HepG2 (cell line): ENCODE results near the gene MAPK1. TPM values are rescaled to one million over a fixed set of nuclear protein-coding genes. Genes with fewer than 3 reads are reported as not detected.

Experiments used
- ATRX ChIP-seq: sonication (generic); formaldehyde crosslinking; IDR thresholded peaks from 2 replicates; pipeline ENCODE4 v1.4.0; 2020; ENCODE audit warnings: missing genetic modification reagents, borderline replicate concordance
- BHLHE40 ChIP-seq: IDR thresholded peaks from 2 replicates; pipeline ENCODE4 v1.6.1; 2011; ENCODE audit warnings: low read length, improper control_type of control experiment
- DPF2 ChIP-seq: sonication (generic); formaldehyde crosslinking; IDR thresholded peaks from 2 replicates; pipeline ENCODE4 v1.4.0; 2020; ENCODE audit warnings: mild to moderate bottlenecking, low read depth, missing genetic modification reagents, borderline replicate concordance
- FOXK1 ChIP-seq: sonication (generic); formaldehyde crosslinking; IDR thresholded peaks from 2 replicates; pipeline ENCODE4 v1.4.0; 2020; ENCODE audit warnings: low read depth, missing genetic modification reagents, borderline replicate concordance
- KDM5A ChIP-seq: fragments of 200-600 bp; sonication (generic); IDR thresholded peaks from 2 replicates; pipeline ENCODE4 v1.7.0; 2018; ENCODE audit warnings: antibody characterized with exemption, mild to moderate bottlenecking, low read length, borderline replicate concordance
- MED13 ChIP-seq: sonication (generic); formaldehyde crosslinking; IDR thresholded peaks from 2 replicates; pipeline ENCODE4 v1.5.0; 2020; ENCODE audit warnings: missing genetic modification reagents
- MEF2D ChIP-seq: sonication (generic); formaldehyde crosslinking; IDR thresholded peaks from 2 replicates; pipeline ENCODE4 v1.5.1; 2020; ENCODE audit warnings: mild to moderate bottlenecking, missing genetic modification reagents
- MXI1 ChIP-seq: IDR thresholded peaks from 3 replicates; pipeline ENCODE4 v1.6.1; 2012; ENCODE audit warnings: low read depth, low read length, inconsistent platforms, borderline replicate concordance
- PRMT3 ChIP-seq: sonication (generic); formaldehyde crosslinking; IDR thresholded peaks from 2 replicates; pipeline ENCODE4 v1.8.1; 2022; ENCODE audit warnings: low read depth, mild to moderate bottlenecking, moderate library complexity, missing genetic modification reagents, borderline replicate concordance
- TEAD3 ChIP-seq: optimal IDR thresholded peaks from 2 replicates; pipeline ENCODE3; 2016; ENCODE audit warnings: borderline replicate concordance
- ZFP36L1 ChIP-seq: sonication (generic); formaldehyde crosslinking; IDR thresholded peaks from 2 replicates; pipeline ENCODE4 v1.8.0; 2022; ENCODE audit warnings: mild to moderate bottlenecking, missing genetic modification reagents, moderate library complexity
- ZKSCAN8 ChIP-seq: IDR thresholded peaks from 2 replicates; pipeline ENCODE4 v1.6.1; 2016; ENCODE audit warnings: borderline replicate concordance, missing genetic modification reagents, missing compliant biosample characterization
- ZNF264 ChIP-seq: sonication (generic); formaldehyde crosslinking; IDR thresholded peaks from 2 replicates; pipeline ENCODE4 v1.4.0; 2020; ENCODE audit warnings: missing genetic modification reagents
- ZNF44 ChIP-seq: sonication (generic); formaldehyde crosslinking; IDR thresholded peaks from 2 replicates; pipeline ENCODE4 v1.5.1; 2020; ENCODE audit warnings: mild to moderate bottlenecking, missing genetic modification reagents
- ZNF850 ChIP-seq: sonication (generic); formaldehyde crosslinking; conservative IDR thresholded peaks from 2 replicates; pipeline ENCODE4 v1.9.0; 2021; ENCODE audit warnings: mild to moderate bottlenecking, missing genetic modification reagents
- ZSCAN20 ChIP-seq: sonication (generic); formaldehyde crosslinking; IDR thresholded peaks from 2 replicates; pipeline ENCODE4 v1.4.0; 2020; ENCODE audit warnings: missing genetic modification reagents, mild to moderate bottlenecking, borderline replicate concordance
- ZSCAN31 ChIP-seq: sonication (generic); formaldehyde crosslinking; IDR thresholded peaks from 2 replicates; pipeline ENCODE4 v1.5.0; 2020; ENCODE audit warnings: low read depth, mild to moderate bottlenecking, missing genetic modification reagents
- polyA plus RNA-seq, 8 experiments: library from polyadenylated mRNA; depleted of rRNA in 3 of 8; stranded (reverse) in 7 of 8; unstranded in 1 of 8; fragments of >200 nt; fragmentation: Illumina TruSeq in 4 of 8; extraction: Trizol in 4 of 8; gene quantifications; 2 replicates each; pipeline versions ENCODE4 v1.2.1 to v1.2.3, GENCODE V29; 2011 to 2016; ENCODE audit warnings: low read depth in 4 of 8, missing spikeins in 1 of 8, mixed read lengths in 1 of 8; ENCODE audit not compliant: insufficient read depth in 1 of 8
- total RNA-seq, 5 experiments: library from RNA; depleted of rRNA; stranded (reverse); fragments of >200 nt; fragmentation: Illumina TruSeq; extraction: Trizol; gene quantifications; 2 replicates each; pipeline ENCODE4 v1.2.3, GENCODE V29; 2016; ENCODE audit warnings: low read depth in 1 of 5
- TF ChIP-seq, protein P1 (sequence below): sonication (generic); formaldehyde crosslinking; IDR thresholded peaks from 2 replicates; pipeline ENCODE4 v1.4.0; 2020; ENCODE audit warnings: missing genetic modification reagents
- TF ChIP-seq, protein P2 (sequence below): sonication (generic); formaldehyde crosslinking; IDR thresholded peaks from 2 replicates; pipeline ENCODE4 v1.4.0; 2020; ENCODE audit warnings: mild to moderate bottlenecking, missing genetic modification reagents
- TF ChIP-seq, protein P3 (sequence below): sonication (generic); formaldehyde crosslinking; IDR thresholded peaks from 2 replicates; pipeline ENCODE4 v1.4.0; 2020; ENCODE audit warnings: mild to moderate bottlenecking, low read depth, missing genetic modification reagents

The MAPK1 gene
- total and polyA plus RNA-seq, 2 of the 13 experiments (the other 11 are each of a cell fraction or from before 2014, with no cell fraction given) = 107 to 114 TPM

DNA sequence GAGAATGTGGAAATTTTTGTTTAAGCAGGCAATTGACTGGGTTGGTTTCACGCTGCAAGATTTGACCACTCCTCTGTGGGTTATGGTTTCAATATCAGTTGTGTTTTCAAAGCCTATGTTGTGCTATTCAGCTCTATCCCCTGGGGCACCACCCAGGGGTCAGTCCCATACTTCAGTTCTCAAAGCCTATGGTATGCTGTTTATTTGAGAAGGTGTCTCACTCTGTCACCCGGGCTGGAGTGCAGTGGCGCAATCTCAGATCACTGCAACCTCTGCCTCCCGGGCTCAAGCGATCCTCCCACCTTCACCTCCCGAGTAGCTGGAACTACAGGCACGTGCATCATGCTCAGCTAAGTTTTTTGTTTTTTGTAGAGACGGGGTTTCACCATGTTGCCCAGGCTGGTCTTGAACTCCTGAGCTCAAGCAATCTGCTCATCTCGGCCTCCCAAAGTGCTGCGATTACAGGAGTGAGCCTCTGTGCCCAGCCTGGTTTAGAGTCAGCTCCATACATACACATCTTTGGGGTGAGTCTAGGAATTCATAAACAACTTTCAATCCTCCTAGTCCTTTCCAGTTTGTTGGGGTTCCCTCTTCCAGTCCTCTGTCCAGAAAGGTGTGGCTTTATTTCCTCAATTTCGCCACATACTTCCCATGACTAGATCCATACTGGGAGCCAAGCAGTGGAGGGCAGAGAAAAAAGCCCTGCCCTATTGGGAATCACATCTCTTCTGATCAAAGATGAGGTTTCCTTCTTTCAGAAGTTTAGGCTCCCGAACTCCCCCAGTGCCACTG, 35.0 kb upstream of the MAPK1 start (continued):
- TF ChIP-seq PRMT3 (CRISPR knock-in tag) = no peak
- TF ChIP-seq, protein P1, sequence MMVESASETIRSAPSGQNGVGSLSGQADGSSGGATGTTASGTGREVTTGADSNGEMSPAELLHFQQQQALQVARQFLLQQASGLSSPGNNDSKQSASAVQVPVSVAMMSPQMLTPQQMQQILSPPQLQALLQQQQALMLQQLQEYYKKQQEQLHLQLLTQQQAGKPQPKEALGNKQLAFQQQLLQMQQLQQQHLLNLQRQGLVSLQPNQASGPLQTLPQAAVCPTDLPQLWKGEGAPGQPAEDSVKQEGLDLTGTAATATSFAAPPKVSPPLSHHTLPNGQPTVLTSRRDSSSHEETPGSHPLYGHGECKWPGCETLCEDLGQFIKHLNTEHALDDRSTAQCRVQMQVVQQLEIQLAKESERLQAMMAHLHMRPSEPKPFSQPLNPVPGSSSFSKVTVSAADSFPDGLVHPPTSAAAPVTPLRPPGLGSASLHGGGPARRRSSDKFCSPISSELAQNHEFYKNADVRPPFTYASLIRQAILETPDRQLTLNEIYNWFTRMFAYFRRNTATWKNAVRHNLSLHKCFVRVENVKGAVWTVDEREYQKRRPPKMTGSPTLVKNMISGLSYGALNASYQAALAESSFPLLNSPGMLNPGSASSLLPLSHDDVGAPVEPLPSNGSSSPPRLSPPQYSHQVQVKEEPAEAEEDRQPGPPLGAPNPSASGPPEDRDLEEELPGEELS = peak; percentile 16; the same call in 1 of the 2 replicates
- no peak for TF ChIP-seq MEF2D (CRISPR knock-in tag)
- TF ChIP-seq MED13 (CRISPR knock-in tag) = no peak
- TF ChIP-seq DPF2 (CRISPR knock-in tag) = no peak
- TF ChIP-seq ZNF44 (CRISPR knock-in tag) = no peak
- no peak for TF ChIP-seq MXI1
- TF ChIP-seq ZSCAN20 = no peak
- TF ChIP-seq ZFP36L1 (CRISPR knock-in tag) = no peak
- no peak for TF ChIP-seq ZKSCAN8
- TF ChIP-seq TEAD3 (CRISPR knock-in tag) = peak; percentile 57
- TF ChIP-seq ZNF264 (CRISPR knock-in tag) = no peak
- TF ChIP-seq FOXK1 (CRISPR knock-in tag) = no peak
- TF ChIP-seq KDM5A = no peak
- TF ChIP-seq ZSCAN31 = no peak
- no peak for TF ChIP-seq ATRX
- TF ChIP-seq, protein P2, sequence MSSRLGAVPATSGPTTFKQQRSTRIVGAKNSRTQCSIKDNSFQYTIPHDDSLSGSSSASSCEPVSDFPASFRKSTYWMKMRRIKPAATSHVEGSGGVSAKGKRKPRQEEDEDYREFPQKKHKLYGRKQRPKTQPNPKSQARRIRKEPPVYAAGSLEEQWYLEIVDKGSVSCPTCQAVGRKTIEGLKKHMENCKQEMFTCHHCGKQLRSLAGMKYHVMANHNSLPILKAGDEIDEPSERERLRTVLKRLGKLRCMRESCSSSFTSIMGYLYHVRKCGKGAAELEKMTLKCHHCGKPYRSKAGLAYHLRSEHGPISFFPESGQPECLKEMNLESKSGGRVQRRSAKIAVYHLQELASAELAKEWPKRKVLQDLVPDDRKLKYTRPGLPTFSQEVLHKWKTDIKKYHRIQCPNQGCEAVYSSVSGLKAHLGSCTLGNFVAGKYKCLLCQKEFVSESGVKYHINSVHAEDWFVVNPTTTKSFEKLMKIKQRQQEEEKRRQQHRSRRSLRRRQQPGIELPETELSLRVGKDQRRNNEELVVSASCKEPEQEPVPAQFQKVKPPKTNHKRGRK = no peak
- peak; percentile 56; the same call in 1 of the 2 replicates for TF ChIP-seq BHLHE40
- TF ChIP-seq, protein P3, sequence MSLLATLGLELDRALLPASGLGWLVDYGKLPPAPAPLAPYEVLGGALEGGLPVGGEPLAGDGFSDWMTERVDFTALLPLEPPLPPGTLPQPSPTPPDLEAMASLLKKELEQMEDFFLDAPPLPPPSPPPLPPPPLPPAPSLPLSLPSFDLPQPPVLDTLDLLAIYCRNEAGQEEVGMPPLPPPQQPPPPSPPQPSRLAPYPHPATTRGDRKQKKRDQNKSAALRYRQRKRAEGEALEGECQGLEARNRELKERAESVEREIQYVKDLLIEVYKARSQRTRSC = no peak
- TF ChIP-seq ZNF850 (CRISPR knock-in tag) = no peak
